ENCODE data around the gene TES.
"Not testable (repeated sequence)": the region's sequence is repeated elsewhere in the genome, so short reads cannot be mapped to it uniquely, and the experiment has no call there.

Gene TES

DNA sequence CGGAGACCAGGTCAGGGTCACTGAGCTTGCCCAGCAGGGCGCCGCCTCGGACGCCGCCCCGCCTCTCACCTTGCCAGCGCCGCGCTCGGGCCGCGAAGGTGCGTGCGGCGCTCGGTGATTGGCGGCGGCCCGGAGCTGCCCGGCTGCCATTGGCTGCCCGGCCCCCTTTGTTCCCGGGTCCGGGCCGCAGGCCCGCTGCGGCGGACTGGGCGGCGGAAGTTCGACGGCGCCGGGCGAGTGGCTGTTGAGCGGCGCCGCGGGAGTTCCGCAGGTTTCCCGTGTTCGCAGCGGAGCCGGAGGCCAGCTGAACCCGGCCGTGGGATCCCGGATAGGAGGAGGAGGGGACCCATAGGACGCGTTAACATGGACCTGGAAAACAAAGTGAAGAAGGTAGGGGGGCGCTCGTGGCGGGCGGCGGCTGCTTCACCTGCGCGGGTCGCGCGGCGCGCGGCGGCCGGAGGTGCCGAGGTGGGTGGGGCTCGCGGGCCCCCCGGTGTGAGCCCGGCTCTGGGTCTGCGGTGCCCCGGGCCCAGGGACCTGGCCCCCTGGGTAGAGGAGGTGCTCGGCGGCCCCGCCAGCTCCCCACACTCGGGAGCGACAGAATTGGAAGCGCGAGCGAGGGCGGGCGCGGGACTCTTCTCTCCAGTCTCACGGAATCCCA lies at the start of gene TES:
Gene TES (plus strand): TSS at position 195 of the 661 bp plus-strand sequence. CDS start 169 bp downstream, at position 364.
- no peak for FAIRE-seq

DNA sequence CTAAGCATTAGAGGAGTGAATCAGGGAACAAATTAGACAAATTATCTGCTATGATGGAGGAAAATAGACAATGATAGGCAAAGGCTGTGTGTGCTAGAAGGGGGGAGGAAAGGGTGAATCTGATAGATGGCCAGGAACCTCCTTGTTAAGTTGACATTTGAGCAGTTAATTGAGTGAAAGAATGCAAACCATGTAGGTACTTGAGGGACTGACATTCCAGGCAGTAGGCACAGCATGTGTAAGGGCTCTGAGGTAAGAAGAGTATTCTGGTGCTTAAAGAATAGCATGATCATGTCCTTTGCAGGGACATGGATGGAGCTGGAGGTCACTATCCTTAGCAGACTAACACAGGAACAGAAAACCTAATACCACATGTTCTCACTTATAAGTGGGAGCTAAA lies 48.6 kb upstream of the TES start:
- no peak for FAIRE-seq

GRCh38 chr7:116162254-116162653 lies 48.1 kb upstream of the TES start:
- FAIRE-seq, result no peak

GRCh38 chr7:116162992-116163391 lies 47.3 kb upstream of the TES start:
- no peak for FAIRE-seq

DNA sequence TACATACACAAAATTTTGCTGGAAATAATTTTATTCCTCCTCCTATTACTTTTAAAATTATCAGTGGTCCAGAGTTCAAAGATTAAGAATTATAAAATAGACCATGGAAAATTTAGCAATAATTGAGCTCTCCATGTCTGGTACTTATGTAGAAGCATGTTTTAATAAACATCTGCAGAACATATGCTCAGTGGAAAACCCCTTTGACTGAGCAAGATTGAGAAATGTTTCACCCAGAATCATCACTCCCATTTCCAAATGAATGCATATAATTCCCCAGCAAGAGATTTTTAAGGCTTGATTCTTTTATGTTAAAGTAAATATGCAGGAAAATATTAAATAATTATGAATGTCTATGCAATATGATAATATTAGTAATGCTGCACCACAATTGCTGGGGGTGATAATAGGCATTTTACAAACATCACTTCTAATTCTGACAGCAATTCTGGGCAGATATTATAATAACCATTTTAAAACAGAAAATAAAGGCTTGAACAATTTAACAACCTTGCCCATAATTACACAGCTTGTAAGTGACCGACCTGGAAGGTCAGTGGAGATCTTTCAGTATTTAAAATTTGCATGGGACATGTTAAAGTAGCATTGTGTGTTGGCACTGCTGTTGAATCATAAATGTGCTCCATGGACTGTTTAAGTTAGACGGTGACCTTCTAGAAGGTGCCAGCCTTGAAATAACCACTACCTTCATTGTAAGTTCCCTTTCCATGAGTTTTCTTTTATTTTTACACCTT lies 45.6 kb upstream of the TES start:
- no peak for FAIRE-seq

GRCh38 chr7:116165717-116166116 lies 44.6 kb upstream of the TES start:
- FAIRE-seq, result no peak

DNA sequence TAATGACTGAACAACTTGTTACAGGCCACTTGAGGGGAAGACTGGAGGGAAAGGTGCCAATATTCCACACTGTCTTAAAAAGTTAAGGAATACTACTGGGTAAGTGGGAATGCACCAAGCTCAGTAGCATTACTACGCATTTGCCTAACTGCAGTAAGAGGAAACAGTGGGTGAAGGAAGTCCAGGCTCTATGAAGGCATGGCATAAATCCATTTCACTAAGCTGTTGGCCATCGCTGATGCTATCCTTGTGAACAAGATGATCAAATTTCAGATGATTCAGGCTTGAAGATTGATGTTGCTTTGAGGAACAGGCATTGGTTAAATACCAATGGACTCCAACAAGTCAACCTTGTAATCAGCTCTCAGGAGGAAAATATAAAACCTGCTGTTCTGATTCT lies 44.2 kb upstream of the TES start:
- no peak for FAIRE-seq

- no peak for FAIRE-seq
Measured at GRCh38 chr7:116167177-116167576, 43.2 kb upstream of the TES start.

DNA sequence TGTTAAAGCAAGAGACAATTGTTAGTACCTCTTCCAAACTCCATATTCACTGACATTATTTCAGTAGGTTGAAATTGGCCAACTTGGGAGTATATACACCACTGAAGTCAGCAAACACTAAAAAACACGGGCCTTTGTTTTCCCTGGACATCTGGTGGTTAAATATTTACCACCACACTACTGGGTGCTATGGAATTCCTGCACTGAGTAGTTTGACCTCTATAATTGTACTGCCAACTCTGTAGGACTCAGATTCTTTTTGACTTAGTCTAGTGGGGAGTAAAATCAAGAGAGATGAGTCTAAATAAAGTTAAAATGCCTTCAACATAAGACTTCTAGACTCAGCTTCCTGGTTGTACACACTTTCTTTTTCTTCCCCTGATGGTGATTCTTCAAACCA lies 41.3 kb upstream of the TES start:
- no peak for FAIRE-seq

DNA sequence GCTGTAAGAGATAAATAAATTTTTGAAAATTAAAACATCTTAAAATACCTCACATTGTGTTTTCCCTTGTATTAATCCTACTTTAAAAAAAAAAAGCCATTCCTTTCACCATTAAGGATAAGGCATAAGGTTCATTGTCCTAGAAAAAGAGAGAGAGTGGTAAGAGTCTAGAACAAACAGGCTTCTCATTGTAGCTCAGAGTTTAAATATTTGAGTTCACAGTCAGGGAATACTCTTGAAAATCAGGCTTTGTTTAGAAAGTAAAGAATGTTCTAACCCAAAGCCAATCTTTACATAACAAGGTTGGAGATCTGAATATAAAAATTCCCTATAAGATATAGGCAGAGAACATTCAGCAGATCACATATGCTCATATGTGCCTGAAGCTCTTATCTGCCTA lies 40.2 kb upstream of the TES start:
- FAIRE-seq, result no peak

DNA sequence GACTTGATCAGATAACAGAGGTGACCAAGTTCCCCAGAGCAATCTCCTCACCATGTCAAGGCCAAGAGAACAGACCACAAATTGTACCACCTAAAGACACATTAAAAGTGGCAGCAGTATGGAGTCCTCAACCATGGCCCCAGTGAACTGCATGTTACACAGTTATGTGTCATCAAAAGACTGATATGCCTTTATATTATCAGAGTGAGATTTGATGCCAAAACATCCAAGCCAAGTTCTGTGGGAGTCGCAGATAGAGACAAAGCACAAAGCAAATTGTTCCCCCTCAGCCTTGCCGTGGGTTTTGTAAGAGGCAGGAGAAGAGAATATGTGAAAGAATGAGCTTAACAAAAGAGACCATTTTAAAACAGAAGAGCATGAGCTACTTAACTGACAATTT lies 39.2 kb upstream of the TES start:
- no peak for FAIRE-seq

- FAIRE-seq, result no peak
Measured at GRCh38 chr7:116172353-116172752, 38.0 kb upstream of the TES start.

DNA sequence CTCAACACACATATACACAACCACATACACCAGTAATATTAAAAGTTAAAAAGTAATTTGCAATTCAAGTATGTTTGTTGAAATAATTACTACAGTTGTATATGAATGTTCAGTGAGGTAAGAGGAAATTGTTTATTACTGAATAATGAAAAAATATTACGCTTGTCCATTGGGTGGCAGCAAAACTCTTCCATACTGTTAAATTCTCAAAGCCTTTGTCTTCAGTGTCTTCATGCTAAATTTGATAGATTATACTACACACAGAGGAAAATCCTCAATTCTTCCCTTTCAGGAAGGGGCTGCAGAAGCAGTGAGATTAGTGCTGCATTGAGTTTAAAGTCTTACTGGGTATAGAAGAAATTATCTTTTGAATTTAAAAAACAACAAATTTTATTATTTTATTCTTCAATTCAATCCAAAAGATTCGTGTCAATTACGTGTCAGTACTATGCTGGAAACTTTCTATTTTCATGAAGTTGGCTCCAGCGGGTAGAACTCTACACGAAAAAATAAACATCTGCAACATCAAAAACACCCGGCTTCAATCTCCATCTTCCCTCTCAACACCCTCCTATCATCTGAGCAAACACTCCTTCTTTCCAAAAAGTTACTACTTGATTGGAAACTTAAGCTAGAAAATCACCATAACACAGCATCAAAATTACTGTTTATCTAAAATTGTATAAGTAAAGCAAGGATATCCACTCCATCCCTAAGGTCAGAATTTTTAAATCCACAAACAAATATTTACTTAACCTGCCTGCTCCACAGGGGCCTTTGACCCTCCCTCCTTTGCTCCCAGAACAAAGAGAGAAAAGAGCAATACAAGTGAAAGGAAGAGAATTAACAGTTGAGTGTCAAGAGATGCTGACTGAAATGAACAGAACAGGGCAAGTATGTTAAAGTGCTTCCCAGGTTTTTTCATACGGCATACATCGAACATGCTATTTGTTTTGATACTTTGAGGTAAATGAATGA lies 37.0 kb upstream of the TES start:
- peak; percentile 28 for FAIRE-seq

DNA sequence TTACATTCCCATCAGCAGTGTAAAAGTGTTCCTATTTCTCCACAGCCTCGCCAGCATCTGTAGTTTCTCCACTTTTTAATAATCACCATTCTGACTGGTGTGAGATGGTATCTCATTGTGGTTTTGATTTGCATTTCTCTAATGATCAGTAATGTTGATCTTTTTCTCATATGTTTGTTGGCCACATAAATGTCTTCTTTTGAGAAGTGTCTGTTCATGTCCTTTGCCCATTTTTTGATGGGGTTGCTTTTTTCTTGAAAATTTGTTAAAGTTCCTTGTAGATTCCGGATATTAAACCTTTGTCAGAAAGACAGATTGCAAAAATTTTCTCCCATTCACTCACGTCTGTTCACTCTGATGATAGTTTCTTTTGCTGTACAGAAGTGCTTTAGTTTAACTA lies 35.2 kb upstream of the TES start:
- FAIRE-seq, result not testable (repeated sequence)

DNA sequence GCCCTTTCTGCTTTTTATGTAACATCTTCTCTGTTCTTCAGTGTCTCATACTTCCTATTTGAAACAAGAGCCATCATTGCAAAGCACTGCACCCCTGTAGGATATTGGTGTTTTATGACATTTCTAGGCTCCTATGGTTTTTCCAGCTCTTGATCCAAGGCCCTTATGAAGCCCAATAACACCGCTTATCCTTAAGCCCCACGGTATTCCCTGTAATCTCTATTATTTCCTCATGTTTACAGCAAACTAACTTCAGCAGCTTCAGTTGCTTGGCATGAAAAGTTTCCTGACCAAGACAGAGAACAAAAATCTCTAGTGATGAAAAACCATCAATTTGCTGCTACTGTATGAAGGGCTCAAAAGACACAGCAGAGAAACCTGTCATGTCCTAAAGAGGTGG lies 34.1 kb upstream of the TES start:
- no peak for FAIRE-seq

- no peak for FAIRE-seq
Measured at GRCh38 chr7:116177009-116177408, 33.3 kb upstream of the TES start.

DNA sequence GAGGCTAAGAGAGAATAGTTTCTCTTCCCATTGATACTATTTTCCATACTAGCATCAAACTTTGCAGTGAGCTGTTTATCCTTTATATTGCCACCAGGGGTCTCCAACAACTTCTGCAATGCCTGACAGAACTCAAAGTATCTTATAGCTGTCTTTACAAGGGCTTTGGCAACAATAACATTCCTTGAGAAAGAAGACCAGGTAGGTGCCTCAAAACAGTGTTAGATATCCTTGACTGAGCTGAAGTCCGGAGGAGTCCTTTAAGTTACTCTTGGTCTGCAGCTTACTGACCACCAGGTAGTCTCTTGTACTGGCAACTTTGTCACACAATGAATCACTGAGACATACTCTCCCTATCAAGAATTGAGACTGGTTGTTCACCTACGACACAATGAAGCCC lies 30.0 kb upstream of the TES start:
- FAIRE-seq, result no peak

DNA sequence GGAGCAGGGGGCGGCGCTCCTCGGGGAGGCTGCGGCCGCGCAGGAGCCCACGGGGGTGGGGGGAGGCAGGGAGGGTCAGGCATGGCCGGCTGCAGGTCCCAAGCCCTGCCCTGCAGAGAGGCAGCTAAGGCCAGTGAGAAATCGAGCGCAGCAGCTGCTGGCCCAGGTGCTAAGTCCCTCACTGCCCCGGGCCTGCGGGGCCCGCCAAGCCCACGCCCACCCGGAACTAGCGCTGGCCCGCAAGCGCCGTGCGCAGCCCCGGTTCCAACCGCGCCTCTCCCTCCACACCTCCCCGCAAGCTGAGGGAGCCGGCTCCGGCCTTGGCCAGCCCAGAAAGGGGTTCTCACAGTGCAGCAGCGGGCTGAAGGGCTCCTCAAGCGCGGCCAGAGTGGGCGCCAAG lies 28.3 kb upstream of the TES start:
- no peak for FAIRE-seq

- FAIRE-seq, result no peak
Measured at GRCh38 chr7:116185450-116185849, 24.9 kb upstream of the TES start.

DNA sequence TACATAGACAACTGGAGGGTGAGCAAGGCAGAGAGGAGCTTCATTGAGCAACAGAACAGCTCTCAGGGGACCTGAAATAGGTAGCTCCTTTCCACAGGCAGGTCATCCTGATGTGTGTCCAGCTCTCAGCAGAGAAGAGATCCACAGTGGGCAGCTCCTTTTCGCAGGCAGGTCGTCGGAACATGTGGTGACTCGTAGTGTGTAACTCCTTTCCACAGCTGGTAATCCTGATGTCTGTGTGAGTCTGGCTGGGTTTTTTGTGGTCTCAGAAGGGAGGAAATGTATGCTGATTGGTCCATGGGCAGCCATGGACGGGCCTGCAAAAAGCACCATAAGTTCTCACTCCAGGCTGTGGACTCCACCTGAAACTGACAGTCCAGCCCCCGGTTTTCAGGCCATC lies 24.4 kb upstream of the TES start:
- FAIRE-seq, result no peak

DNA sequence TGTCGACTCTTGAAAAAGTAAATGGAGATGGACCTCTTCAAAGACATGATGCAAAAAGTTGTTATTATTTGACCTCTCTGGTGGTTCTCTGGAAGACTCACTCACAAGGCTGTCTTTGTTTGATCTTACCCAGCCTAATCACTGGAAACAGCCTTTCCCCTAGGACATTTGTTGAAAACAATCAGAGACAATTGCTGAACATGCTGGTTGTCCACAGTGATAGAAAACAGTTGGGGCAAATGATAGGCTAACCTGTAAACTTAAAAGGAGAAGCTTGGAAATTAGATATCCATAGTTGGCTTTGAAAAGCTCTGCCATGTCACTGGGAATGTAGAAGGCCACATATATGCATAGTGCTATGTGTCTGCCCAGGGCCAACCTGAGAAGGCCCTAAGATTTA lies 22.9 kb upstream of the TES start:
- FAIRE-seq, result no peak

GRCh38 chr7:116193329-116194087 lies 16.8 kb upstream of the TES start:
- FAIRE-seq, result no peak

GRCh38 chr7:116194115-116194514 lies 16.2 kb upstream of the TES start:
- no peak for FAIRE-seq

Data from colon (tissue), 2 donors.